ENCODE data around the gene BANP.
A peak's percentile ranks its signal among the peaks of the same experiment; 100 is the strongest.

Gene BANP

DNA sequence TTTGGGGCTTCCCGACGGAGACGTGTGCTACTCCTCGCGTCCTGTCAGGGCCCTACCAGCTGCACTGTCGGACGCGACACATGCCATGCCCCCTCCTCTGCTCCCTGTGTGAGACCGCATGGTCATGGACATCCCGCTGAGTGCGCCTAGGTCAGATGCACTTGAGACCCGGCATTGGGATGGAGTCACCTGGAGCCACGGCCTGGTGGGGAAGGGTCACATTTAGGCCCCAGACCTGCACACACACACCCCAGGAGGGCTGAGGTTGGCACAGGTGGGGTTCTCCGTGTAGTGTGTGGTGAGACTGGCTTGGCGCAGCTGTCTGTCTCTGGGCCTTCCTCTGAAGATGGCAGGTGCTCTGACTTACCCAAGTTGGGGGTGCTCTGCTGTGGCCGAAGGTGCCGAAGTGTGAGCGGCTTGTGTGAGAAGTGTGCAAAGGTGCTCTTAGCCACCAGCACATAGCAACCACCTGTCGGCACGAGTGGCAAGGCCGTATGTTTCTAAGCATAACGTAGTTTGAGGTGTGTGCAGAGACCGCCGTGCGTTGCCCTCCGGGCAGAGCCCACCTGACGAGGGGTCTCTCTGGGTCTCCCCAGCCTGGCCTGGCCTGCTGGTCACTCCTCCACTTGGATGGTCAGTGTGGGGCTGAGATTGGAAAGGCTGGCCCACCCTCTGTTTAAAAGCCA lies 108.6 kb downstream of the BANP start:
- DNase-seq, result peak in 3 of 10 donors; percentile 9 to 70 (median 65)
- intact Hi-C loops (cut with DNase I), result no loop called here

DNA sequence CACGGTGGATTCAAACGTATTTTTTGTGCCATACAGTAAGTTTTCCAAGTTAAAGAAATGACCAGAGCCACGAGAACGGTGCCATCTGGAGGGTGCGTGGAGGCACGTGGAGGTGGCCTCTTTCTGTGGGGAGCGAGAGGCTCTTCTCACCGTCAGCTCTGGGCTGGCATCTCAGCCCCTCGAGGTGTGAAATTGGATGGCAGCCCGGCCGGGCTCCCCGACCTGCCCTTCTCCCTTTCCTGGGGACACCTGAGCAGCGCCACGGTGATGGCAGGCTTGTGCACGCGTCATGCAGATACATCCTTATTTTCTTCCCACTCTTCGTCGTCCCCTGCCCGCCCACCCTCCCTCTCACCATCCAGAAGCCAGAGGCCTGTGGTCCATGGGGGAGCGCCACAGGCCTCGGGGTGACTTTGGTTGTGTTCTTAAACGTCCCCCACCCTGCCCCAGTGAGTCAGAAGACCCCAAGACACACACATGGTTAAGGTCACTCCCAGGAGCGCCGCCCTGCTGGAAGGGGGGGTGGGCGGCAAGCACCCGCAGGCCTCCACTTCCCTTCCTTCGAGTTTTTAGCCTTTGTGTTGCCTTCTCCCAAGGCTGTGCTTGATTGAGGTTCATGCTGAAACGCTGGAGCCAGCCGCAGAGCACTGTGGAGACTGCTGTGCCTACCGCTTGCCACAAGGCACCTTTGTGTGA lies 109.4 kb downstream of the BANP start:
- DNase-seq, result peak in 3 of 10 donors; percentile 21 to 67 (median 55)
- intact Hi-C loops (cut with DNase I), result no loop called here

DNA sequence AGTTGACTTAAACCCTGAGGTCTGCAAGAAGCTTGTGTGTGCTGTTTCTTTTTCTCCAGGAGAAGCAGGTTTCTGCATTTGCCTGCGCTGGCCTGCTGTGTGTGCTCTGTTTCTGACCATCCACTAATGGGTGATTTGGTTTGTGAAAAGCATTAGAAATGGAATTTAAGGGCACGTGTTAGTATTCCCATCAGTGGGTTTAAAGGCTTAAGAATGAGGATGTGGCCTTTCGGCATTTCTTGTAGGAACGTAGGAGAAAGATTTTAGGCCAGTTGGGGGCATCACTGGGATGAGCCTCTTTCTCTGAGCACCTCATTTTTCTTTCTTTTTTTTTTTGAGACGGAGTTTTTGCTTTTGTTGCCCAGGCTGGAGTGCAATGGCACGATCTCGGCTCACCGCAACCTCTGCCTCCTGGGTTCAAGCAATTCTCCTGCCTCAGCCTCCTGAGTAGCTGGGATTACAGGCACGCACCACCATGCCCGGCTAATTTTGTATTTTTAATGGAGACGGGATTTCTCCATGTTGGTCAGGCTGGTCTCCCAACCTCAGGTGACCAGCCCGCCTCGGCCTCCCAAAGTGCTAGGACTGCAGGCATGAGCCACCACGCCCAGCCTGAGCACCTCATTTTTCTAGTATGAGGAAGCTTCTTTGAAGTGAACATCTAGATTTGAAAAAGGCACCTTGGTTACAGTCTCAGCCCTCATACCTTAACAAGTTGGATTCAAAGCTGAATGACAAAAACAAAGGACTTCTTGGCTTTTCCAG lies 110.3 kb downstream of the BANP start:
- DNase-seq, result peak in 3 of 10 donors; percentile 14 to 71 (median 46)
- intact Hi-C loops (cut with DNase I), result no loop called here

DNA sequence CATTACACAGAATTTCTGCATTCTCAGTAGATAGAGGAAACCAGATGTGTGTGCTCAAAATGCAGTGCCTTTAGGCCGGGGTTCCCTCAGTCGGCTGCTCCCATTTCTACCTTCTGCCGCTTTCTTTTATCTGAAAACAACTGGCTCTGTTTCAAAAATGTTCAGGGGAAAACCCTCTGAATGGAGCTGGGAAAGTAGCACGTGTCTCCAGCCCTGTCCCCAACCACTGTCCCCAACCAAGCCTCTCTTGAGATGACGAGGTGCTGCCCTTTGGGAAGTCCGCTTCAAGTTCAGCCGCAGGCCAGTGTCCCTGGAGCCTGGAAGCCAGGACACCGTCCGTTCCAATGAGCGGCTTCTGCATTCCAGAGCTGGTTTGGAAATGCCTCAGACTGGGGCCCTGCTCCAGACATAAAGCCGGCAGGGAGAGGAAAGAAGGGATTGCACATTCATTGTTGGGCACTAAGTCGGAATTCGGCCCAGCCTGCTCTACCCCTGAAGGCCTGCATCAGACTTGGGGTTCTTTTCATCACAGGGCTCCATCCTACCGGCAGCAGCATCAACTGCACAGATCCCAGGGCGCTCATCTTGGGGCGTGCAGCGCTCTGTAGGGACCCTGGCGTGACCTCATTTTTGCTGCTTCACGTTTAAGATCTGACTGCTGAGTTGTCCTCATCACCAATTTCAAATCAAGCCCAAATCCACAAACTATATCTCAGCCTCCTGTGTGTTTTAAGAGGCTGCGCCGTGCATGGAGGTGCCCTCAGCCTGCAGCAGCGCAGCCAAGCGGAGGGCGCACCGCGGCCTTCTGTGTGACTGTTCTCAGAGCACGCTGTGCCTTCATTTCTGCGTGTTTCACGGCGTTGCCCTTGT lies 111.3 kb downstream of the BANP start:
- DNase-seq, result peak in 3 of 10 donors; percentile 12 to 66 (median 58)
- intact Hi-C loops (cut with DNase I), result no loop called here

DNA sequence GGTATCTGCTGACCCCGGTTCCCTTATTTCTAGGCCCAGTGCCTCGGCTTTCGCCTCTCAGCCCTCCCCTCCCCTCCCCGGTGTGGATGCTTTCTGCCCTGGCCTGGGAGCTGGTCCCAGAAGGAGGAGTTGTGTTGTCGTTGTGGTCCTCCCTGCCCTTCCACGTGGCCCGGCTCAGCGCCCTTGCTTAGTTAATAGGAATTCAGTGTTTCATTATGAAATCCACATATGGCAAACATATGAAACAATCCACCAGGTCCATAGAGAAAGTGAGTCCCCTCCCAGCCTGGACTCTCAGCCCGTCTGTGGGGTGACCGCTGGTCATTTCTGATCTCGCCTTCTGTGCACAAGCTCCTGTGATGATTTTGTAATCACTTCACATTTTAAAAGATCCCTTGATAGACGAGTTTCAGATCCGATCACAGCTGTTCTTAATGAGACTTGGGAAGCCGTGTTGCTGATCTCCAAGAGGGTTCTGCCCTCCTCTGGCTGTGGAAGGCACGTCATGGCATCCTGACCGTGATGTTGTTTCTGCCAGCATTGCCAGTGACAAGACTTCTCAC lies 112.1 kb downstream of the BANP start:
- intact Hi-C loops (cut with DNase I), result no loop called here
- DNase-seq, result peak in 4 of 10 donors; percentile 30 to 89 (median 56)

DNA sequence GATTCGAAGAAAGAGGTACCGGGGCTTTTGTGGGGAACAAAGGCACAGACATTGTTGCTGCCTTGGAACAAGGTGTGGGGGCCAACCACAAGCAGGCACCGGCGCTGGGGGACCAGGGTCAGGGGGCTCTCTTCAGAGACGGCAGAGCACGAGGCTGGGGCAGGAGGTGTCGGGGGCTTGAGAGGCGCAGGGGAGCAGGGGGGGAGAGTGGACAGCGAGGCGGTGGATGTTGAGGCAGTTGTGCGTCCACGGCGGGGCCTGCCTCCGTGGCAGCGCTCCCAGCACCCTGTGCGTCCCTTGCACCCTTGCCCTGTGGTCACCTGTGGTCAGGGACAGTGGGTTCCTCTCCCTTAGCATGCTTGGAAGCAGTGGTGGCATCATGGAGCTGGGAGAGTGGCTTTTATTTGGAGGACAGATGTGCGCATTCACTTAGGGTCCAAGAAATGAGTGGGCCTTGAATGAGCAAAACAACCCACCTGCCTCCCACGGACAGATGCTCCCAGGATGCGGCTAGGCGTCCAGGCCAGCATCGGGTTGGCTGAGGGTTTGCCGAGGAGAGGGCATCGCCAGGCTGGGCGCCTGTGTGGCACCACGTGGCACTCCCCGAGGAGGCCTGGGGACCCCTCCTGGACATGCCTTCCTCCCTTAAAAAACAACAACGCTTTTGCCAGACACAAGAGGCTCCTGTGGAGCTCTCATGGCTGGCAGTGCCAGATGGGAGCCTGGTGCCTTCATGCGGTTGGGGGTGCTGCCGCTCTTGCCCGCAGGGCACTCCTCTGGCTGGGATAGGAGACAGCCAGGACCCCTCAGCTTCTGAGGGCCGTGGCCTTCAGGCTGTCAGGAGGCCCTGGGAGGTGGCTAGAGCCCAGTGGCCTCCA lies 113.0 kb downstream of the BANP start:
- peak in 4 of 10 donors; percentile 8 to 85 (median 50) for DNase-seq
- intact Hi-C loops (cut with DNase I), result no loop called here

DNA sequence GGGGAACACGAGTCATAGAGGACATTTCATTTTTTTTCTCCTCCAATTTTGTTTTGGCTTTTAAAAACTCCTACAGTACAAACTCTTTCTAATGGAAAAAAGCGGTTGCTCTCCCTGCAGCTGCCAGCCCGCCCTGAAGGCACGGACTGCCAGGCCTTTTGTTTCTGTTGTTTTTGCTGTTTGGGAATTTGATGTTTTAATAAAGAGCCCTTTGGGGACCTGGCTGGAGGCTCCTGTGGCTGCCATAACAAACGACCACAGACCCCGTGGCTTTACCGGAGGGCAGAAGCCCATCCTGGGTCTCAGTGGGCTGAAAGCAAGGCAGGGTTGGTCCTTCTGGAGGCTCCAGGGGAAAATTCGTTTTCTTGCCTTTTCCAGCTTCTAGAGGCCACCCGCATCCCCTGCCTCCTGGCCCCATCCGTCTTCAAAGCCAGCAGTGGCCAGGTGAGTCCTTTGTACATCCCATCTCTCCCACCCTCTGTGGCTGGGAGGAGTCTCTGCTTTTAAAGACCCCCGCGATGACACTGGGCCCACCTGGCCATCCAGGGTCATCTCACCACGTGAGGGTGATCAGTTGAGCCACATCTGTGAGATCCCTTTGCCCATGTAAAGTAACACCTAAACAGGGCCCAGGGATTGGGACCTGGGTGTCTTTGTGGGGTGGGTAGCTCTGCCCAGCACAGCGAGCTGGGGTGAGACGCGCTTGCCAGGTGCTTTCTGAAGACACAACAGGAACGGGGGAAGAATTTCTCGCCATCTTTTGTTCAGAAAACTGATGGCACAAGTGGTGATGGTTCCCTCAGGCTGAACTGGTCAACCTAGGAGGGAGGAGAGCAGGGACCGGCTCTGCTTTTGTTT lies 113.9 kb downstream of the BANP start:
- intact Hi-C loops (cut with DNase I), result no loop called here

DNA sequence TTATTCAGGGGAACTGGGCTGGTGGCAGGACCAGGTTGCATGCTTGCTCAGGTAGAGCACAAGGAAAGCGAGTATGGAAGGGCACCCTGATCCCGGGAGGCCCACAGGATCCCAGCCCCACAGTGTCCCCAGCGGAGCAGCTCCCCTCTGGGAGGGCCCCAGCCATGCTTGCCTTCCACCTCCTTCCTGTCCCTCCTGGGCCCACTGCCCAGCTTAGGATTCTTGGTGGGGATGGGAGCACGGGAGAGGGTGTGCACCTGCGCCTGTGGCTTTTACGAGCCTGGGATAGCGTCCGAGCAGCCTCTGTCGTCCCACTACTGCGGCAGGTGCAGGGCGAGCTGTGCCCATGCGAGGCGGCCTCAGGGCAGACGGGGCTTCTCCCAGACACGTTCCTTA lies 114.5 kb downstream of the BANP start:
- peak in 1 of 10 donors; percentile 74 for DNase-seq
- intact Hi-C loops (cut with DNase I), result no loop called here

More for the DNA sequence above, 113.9 kb downstream of the BANP start:
- peak in 3 of 10 donors; percentile 8 to 54 (median 29) for DNase-seq

DNA sequence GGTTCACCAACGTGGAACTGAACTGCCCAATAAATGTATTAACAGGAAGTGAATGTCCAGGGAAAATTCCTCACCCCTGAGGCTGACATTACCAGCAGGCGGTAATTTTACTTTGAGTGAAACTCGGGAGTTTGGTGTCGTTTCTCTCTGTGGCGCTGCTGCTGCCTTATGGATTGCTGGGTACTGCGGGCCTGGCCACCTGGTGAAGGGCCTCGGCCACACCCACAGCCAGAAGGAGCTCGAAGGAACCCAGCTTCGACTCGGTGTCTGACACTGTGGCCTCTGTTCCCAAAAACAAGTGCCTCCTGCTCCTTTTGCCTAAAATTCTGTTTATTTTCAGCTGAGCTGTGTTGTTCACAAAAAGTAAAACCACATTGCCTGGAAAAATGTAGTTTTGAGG lies 115.0 kb downstream of the BANP start:
- DNase-seq, result peak in 1 of 10 donors; percentile 41
- intact Hi-C loops (cut with DNase I), result no loop called here

DNA sequence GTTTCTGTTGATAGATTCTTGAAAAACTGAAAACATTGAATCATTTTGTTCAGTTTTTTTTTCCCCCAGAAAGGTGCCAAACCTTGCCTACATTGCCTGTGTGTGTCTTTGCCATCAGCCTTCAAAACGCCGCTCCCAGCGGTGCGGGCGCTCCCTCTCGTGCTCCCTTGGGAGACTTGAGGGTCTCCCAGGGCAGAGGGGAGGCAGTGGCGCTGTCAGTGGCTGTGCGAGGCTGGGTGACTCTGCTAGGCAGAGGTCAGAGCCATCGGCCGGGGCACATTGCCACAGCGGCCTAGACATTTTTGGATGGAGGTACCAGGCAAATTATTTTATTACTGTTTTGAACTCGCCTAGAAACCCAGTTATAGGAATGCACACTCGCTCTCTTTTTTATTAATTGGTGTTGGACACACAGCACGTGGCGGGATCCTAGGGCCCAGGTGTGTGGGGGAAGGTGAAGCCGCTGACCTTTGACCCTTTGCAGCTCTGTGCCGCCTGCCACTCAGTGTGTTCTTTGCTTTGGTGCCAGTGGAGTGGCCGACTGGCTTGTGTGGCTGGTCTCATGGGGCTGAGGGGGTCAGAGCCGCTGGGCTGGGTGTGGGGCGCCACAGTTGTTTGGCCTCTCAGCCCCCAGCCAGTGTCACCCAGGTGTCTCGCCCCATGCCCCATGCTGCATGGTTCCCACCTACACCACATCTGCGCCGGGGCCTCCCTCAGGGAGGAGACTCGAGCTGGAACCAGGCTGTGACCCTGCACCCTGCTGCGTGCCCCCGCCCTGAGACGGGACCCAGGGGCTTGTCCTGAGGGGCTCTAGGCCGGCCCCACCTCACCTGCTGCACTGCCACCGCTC lies 115.7 kb downstream of the BANP start:
- intact Hi-C loops (cut with DNase I), result no loop called here
- peak in 3 of 10 donors; percentile 5 to 74 (median 69) for DNase-seq

DNA sequence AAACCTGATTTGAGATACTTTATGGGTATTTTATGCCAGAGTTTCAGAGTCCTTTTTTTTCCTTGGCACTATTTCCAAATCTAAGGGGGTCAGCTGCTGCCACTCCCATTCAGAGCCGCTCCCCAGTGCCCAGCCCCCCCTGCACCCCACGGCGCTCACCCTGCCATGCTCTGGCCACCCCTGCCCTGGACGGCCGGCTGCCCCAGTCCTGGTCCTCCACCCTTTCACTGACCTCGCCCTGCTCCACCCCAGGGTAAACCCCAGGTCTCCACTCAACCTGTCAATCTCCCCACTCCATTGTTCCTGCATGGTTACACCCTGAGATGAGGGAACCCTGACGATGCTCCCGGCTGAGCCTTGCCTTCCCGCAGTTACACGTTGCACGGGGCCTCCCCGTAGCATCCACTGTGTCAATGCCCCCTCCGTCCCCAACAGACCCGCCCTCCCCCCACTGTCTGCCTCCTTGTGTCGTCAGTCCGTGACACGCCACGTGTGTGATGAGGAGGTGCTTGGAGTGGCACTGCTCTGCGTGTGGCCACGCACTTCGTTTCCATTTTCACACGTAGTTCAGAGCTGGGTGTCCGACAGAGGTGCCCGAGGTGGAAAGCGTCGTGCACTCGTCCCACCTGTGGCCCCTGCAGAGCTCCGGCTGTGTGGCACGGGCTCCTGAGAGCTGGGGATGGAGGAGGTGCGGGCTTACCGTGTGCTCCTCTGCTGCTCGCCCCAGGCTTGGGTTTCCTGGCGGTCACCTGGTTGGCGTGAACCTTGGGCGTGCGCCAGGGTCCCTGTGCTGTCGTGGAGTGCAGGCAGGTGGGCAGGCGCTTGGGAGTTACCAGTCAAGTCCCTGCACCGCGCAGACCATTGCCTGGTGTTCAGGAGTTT lies 116.5 kb downstream of the BANP start:
- peak in 3 of 10 donors; percentile 7 to 85 (median 78) for DNase-seq
- intact Hi-C loops (cut with DNase I), result no loop called here

DNA sequence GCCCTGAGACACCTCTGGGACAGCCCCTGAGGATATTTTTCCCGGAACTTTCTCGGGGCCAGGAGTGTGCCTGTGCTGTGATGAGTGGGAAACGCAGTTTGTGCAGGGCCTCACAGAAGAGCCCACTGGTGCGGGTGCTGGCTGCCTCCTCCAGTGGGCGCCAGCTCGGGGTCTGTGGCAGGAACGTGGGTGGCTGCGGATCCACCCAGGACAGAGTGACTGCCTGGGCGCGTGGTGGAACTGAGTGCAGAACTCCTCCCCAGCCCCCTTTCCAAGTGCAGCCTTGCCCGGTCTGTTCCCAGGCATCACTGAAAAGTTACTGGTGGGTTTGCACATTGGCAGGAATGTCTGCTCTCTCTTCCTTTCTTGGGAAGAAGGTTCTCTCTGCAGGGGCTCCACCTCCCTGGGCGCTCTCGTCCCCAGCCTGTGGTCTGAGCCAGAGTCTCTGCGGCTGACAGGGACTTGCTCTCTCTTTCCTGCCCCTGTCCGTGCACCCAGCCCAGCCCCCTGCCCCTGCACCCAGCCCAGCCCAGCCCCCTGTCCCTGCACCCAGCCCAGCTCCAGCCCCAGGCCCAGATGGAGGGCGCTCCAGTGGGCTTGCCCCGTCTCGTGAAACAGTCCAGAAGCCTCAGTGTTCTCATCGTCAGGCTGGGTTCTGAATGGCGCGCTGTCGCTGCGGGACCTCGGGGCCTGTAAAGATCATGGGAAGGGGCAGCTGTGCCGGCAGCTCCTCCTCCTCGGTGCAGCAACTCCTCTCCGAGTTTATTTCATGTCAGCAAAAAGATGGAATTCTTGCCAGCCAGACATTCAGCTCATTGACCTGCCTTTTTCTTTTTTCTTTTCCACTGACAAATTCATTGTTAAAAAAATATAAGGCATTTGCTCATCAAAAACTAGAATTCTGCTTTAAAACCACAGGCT lies 117.5 kb downstream of the BANP start:
- peak in 3 of 10 donors; percentile 2 to 59 (median 7) for DNase-seq
- intact Hi-C loops (cut with DNase I), result no loop called here

DNA sequence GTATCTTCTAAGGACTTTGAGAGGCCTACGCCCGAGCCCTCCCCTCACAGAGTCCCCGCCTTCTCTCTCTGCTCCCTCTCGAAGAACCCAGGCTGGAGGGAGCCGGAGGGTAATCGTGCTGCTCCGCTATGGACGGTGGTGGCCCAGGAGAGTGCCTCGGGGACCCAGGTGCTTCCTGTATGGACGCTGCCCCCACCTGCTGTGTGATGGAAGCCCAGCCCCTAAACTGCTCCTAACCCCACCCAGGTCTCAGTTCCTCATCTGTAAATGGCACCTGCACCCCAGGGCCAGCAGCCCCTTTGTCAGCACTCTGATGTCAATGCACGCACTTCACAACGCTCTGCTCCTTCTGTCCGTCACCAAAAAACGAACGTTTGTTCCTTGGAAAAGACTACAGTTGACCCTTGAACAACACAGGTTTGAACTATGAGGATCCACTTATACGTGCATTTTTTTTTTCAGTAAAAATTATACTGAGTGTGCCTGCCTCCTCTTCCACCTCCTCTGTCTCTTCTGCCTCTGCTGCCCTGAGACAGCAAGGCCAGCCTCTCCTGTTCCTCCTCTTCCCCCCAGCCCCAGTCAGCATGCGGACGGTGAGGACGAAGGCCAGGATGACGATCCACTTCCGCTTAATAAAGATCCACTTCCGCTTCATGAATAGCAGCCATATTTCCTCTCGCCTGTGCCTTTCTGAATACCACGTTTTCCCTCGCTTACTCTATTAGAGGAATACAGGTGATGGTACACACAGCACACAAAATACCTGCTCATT lies 118.3 kb downstream of the BANP start:
- DNase-seq, result peak in 3 of 10 donors; percentile 5 to 50 (median 15)
- intact Hi-C loops (cut with DNase I), result no loop called here

DNA sequence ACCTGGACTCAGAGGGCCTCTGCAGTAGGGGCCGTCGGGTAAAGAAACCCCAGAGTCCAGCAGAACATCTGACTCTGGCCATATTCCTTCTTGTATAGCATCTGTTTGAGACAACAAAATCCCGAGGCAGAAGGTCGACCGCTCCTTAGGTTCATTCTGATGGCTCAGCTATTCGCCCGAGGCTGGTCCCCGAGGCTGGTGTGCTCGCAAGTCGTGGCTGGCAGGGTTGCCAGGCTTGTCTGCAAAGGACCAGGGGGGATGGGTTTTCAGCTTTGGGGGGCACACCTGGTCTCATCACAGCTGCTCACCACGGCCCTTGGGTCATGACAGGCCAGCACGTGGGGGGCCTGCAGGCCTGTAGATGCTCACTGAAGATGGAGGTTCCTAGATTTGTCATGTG lies 119.1 kb downstream of the BANP start:
- intact Hi-C loops (cut with DNase I), result no loop called here
- peak in 3 of 10 donors; percentile 8 to 42 (median 33) for DNase-seq
